ENCODE results near the gene IL1RAP.

DNA sequence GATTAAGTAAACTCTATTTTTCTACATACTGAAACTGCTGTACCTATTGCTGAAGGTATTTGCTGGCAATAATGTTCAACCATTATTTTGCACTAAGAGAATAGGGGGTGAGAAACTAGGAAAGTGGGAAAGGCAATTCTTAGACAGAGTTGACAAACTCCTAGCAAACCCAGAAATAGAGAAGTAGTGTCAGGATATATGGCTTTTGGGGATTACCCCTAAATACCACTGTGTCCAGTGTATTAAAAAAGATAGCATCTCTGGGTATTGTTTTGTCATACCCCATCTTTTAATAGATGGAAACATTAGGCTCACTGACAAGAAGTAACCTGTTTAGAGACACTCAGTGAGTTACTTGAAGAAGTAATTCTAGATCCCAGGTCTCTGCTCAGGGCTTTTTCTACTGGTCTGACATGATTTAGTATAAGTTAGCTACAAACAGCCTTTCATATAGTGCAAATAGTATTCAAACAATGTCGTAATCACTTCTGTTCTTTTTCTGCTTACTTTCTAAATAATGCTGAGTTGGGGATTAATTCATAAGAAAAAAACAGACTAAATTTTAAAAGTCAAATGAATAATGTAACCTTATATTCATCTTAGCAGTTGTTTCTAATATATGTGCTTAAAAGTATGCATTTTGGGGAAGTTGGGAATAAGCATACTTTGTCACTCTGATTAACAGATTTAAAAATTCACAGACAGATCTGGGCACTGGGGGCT is 107.2 kb downstream of the IL1RAP start:
- TF ChIP-seq CTCF (IDR thresholded peaks at IDR 0.05; ENCODE audit: insufficient read depth, low read length) (no peak), POLR2AphosphoS5 (IDR thresholded peaks at IDR 0.05; ENCODE audit: low read depth) (no peak), SPI1 (IDR thresholded peaks at IDR 0.05; ENCODE audit: borderline replicate concordance, low read depth) (no peak)
